GM18909 (cell line): ENCODE measurements around the gene TAOK3.
"Not testable (repeated sequence)": the region's sequence is repeated elsewhere in the genome, so short reads cannot be mapped to it uniquely, and the experiment has no call there.

Experiments
- ATAC-seq: cut with Tn5 transposase; IDR thresholded peaks from one replicate; pipeline ENCODE4 v1.9.1; 2021; ENCODE audit warnings: mild to moderate bottlenecking; ENCODE audit not compliant: unreplicated experiment, poor library complexity

Gene TAOK3

GRCh38 chr12:118307069-118307954 lies 65.4 kb downstream of the TAOK3 start:
- ATAC-seq: peak; percentile 56

DNA sequence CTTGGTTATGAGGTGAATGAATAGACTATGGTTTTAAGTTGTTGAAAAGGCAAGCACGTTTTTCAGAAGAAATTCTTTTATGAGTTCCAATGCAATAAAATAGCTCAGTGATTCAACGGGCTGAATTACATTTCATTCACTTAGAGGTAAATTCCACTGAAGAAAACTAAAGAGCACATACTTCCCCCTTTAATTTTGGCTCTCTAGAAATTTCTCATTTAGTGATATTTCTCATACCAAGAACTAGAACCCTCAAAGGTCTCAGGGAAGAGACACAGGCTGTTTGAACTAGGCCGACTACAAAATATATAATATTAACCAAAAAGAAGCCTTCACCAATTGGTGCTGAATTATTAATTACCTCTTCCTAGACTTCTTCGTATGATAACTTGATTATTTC lies 68.6 kb downstream of the TAOK3 start:
- no peak for ATAC-seq

DNA sequence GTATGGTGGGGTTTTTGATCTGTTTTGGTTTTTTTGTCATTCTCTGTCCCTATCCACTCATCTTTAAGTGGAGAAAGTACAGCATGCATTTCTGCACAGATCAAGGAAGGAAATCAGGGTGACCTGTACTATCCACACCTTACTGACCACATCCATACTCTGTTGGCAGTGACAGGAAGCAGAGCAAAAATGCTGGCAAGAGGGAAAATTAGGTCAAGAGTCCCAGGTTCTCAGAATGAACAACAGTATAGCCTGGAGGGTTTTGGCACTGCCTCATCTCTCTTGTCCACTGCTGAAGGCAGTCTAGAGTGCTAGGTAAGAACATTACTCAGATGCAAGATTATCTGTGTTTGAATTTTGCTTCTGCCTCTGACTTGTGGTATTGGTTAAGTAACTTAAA lies 70.7 kb downstream of the TAOK3 start:
- ATAC-seq: no peak

DNA sequence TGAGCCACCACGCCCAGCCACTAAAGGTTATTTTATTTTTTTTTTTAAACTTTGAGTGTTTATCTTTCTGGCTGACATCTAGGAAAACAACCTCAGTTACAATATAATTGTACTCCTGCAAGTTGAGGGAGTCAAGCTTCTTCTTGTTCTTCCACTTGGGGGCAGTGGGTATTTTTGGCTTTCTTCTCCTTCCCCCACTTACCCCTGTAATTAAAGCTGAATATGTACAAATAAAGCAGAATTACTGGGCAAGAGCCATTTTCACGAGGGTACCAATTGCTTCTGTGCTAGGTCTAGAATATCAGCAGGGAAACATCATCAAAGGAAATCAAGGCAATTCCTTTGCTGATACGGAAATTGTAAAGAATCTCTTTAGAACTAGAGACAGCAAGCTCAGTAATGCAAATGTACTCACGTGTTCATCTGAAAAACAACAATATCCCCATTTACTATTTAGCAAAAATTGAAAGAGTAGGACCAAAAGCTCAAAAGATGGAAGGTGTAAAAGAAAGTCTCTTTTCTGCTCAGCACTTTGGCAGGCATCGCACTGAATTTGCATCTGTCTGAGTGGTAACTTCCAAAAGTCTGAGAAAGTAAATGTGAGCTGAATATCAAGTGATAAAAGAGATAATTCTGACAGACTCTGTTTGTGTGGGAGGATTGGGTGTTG lies 72.8 kb downstream of the TAOK3 start:
- ATAC-seq: no peak

GRCh38 chr12:118297284-118297683 lies 75.4 kb downstream of the TAOK3 start:
- no peak for ATAC-seq

DNA sequence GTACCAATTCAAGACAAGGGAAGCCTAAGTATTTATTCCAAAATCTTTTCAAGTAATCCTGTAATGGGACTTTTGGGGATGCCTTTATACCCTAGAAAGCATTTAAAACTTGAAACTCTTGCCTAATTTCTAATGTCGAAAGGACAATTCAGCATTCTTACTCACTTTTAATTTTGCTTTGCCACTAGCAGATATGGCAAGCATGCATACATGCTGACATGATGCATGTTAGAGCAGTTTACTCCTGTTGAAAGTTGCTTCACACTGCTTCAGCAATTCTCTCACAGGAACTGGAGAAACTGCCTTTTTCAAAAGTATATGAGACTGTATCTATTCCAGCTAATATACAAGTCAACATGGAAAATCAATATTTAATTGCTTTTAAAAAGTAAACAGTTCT lies 79.9 kb downstream of the TAOK3 start:
- ATAC-seq: no peak

DNA sequence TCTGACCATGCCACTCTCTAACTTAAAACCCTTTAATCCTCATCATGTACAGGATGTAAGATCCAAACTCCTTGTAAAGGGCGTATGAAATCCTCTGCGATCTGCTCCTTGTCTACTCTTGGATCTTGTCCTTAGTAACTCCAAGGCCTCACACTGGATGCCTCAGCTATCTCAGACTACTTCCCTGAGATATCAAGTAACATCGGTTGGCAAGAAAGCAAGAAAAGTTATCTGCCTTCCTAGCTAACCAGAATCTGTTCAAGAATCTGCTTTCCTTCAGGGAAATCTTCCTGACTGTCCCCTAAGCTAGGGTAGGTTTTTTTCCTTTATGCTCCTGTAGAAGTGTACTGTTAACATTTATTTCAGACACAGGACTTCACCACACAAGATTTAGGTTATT lies 82.6 kb downstream of the TAOK3 start:
- ATAC-seq: no peak

GRCh38 chr12:118288174-118288573 lies 84.5 kb downstream of the TAOK3 start:
- ATAC-seq: no peak

DNA sequence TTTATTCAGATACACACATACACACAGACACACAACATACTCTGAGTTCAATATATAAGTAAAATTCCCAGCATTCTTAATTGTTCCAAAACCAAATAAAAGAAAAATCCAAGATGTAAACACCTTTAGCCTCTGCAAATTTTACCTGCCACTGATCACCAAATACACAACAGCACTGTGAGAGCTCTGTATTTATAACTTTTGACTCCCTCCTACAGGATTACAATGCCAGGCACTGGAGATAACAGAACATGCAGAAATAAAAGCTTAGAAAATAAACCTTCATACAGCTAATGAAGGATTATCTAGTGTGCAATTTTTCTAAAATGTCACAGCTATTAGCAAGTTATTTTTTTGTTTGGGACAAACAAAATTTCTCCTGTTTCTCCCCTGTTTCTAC lies 85.0 kb downstream of the TAOK3 start:
- ATAC-seq: no peak

DNA sequence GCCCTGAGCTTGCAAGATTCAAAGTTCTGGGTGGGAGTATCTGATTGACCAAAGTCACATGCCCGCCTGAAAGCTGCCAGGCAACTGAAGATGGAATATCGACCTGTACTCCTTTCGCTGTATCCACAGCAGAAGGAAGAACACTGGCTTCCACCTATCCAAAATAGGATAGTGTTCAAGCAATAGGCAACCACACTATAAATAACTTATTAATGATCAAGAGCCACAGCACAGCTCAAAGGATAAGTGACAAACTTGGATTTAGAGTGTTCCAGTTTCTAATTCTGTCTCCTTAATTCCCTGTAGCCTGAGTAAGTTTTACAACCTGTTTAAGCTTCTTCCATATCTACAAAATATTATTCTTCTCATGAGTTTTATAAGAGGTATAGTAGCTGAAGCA lies 89.9 kb downstream of the TAOK3 start:
- no peak for ATAC-seq

GRCh38 chr12:118278288-118278687 lies 94.4 kb downstream of the TAOK3 start:
- not testable (repeated sequence) for ATAC-seq

DNA sequence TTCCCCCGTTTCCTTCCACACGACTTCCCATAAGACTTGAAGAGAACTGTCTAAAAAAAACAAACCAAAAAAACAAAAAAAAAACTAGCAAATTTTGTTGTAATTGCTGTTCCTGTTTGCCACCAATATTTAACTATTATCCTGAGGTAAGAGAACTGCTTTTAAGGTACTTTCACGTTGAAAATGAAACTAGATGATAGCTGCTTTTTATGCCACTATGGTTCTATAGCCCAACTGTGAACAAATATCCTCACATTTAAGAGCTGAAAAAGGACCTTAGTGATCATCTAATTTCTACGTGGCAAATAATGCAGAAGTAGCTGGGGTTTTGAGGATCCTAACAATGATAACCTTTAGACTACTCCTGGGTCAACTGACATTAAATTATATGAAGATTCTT lies 98.6 kb downstream of the TAOK3 start:
- no peak for ATAC-seq

DNA sequence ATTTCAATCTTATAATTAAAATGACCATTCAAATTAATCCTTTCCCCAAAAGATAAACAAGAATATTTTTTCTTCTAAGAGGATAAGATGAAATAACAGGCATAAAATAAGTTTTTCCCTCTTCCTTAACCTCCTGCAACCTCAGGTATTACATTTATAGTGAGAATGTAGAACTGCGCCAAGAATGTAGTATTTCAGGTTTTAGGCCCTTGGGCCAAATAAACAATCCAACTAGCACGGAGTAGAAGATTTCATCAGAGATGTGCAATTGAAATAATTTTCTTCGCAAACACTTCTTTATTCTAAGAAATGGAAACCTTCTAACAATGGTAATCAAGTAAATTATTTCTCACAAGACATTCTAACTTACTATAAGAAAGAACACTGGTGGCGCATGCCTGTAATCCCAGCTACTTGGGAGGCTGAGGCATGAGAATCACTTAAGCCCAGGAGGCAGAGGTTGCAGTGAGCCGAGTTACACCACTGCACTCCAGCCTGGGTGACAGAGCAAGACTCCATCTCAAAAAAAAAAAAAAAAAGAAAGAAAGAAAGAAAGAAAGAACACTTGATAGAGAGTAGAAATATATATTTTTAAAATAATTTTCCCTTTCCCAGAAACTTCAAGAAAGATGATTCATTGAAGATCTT lies 100.8 kb downstream of the TAOK3 start:
- no peak for ATAC-seq

DNA sequence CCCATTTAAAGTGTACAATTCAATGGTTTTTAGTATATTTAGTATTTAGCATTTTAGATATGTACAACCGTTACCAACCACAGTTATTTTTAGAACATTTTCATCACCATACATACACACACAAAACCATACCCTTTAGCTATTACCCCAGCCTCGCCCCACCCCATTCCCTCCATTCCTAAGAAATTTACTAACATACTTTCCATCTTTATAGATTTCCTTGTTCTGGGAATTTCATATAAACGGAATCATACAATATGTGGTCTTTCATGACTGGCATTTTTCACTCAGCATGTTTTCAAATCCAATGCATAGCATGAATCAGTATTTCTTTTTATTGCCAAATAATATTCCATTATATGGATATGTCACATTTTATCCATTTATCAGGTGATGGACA lies 101.5 kb downstream of the TAOK3 start:
- ATAC-seq: no peak

DNA sequence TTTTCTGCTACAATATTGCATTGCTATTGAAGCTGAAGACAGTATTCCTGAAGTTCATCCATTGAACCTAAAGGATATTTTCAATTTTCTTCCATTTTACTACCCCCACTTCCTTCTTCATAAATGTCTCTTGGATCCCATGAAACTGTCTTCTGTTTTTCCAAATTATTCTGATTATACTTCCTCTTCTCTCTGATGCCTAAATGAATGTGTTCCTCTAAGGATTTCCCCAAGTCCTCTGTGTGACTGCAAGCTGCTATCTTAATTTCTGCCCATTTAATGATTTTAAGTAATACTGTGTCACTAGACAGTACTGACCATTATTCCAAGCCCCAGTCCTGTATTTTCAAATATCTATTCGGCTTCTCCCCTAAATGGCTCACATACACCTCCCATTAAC lies 102.9 kb downstream of the TAOK3 start:
- ATAC-seq: no peak

DNA sequence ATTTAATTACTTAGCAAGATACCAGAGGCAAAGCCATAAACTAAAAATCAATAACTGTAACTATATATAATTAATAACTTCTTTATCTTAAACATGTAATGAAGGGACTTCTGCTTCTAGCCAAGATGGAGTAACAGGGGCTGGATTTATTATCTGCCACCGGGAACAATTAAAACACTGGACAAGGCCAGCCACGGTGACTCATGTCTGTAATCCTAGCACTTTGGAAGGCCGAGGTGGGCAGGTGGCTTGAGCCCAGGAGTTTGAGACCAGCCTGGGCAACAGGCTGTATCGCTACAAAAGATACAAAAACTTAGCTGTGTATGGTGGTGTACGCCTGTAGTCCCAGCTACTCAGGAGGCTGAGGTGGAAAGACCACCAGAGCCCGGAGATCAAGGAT lies 113.6 kb downstream of the TAOK3 start:
- no peak for ATAC-seq

GRCh38 chr12:118256352-118256751 lies 116.4 kb downstream of the TAOK3 start:
- no peak for ATAC-seq

DNA sequence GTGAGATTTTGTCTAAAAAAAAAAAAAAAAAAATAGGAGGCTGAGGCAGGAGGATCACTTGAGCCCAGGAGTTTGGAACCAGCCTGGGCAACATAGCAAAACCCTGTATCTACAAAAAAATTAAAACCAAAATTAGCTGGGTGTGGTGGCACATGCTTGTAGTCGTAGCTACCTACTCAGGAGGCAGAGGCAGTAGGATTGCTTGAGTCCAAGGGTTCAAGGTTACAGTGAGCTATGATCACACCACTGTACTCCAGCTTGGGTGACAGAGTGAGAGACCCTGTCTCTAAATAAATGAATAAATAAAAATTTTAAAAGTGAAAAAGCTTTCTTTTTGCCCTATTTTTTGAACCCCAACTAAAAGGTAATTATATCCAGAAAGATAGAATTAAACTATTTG lies 123.2 kb downstream of the TAOK3 start:
- no peak for ATAC-seq

GRCh38 chr12:118245886-118246285 lies 126.8 kb downstream of the TAOK3 start:
- ATAC-seq: not testable (repeated sequence)

DNA sequence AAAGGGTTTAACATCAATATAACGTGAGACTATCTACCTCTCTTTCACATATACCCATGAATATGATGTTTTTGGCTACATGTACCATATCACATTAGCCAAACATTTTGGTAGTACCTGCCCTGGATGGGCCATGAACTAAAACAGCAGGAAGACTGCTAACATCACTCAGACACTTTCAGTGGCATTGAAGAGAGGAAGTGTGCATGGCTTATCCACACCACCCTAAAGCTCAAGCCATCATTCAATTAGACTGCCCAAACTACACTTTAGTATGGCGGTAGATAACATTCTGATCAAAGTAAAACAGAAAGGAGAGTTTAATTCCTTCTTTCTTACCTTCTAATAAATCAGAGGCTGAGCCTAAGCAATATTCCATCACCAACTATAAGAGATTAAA lies 133.8 kb downstream of the TAOK3 start:
- peak; percentile 56 for ATAC-seq

DNA sequence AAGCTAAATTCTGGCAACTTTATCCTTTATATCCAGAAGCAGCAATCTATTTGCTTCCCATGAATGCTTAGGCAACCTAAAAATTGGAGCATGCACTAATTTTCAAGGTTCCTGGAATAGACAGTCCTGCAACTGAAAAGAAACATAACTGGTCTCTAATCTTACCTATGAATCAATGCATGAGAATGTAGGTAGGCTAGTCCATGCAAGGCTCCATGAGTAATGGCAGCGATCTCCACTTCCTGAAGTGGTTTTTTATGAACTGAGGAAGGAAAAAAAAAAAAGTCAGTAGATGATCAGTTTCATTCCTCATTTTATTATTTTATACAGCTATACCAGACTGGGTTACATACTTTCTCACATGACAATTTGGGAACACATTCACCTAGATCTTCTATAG lies 134.8 kb downstream of the TAOK3 start:
- ATAC-seq: no peak
